ENCODE measurements around the gene TCOF1.

The TCOF1 gene

GRCh38 chr5:150436141-150436680 is 78.7 kb downstream of the TCOF1 start:
- peak; percentile 86 for TF ChIP-seq CTCF (IDR thresholded peaks at IDR 0.05)

- peak; percentile 70 for TF ChIP-seq CTCF (IDR thresholded peaks at IDR 0.05)
These were observed 81.5 kb downstream of the TCOF1 start for GRCh38 chr5:150438873-150439546.

- TF ChIP-seq CTCF (IDR thresholded peaks at IDR 0.05), result no peak
These were observed 83.7 kb downstream of the TCOF1 start for GRCh38 chr5:150440948-150441812.

GRCh38 chr5:150441813-150442698 is 84.6 kb downstream of the TCOF1 start:
- TF ChIP-seq CTCF (IDR thresholded peaks at IDR 0.05), result no peak

GRCh38 chr5:150442699-150443080 is 85.2 kb downstream of the TCOF1 start:
- no peak for TF ChIP-seq CTCF (IDR thresholded peaks at IDR 0.05)

- no peak for TF ChIP-seq CTCF (IDR thresholded peaks at IDR 0.05)
These were observed 86.0 kb downstream of the TCOF1 start for GRCh38 chr5:150443242-150444075.
